Right lung (tissue), 5 donors: ENCODE data around the gene SLC1A3. TPM values are rescaled to one million over a fixed set of nuclear protein-coding genes. Genes with fewer than 3 reads are reported as not detected.
A peak's percentile ranks its signal among the peaks of the same experiment; 100 is the strongest.

Experiments
- DNase-seq, 2 donors: peaks; one replicate each; pipeline ENCODE4 v3.0.0-alpha.2; 2013
- polyA plus RNA-seq, 5 donors: library from polyadenylated mRNA; unstranded; fragments of 120-200 nt; gene quantifications; one replicate each; pipeline versions ENCODE4 v1.2.1 to v1.2.3, GENCODE V29; 2013; ENCODE audit warnings: inconsistent platforms in 1 of 5, low replicate concordance in 1 of 5; ENCODE audit not compliant: insufficient read length in 5 of 5, insufficient read depth in 1 of 5

SLC1A3 gene
- polyA plus RNA-seq, 5 donors: 15.5 to 23.2 (median 19.1) TPM

DNA sequence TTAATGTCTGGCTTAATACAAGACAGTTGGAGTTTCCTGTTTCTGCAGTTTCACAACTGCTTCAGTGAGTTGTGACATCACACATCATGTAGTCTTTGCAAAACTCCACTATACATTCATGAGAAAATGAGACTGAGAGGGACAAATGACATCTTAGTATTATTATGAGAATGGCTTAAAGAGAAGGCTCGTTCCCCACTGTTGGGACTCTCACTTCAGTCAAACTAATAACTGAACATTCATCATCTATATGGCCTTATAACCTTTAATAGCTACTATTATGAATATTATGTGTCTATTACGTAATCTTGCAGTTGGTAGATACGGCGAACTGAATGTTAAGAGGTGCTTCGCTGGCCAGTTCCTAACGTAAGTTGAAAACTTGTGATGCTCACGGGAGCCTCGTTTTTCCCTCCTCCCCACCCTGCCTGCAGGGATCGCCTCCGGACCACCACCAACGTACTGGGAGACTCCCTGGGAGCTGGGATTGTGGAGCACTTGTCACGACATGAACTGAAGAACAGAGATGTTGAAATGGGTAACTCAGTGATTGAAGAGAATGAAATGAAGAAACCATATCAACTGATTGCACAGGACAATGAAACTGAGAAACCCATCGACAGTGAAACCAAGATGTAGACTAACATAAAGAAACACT lies 79.4 kb downstream of the SLC1A3 start:
- peak; percentile 56 to 67 for DNase-seq

DNA sequence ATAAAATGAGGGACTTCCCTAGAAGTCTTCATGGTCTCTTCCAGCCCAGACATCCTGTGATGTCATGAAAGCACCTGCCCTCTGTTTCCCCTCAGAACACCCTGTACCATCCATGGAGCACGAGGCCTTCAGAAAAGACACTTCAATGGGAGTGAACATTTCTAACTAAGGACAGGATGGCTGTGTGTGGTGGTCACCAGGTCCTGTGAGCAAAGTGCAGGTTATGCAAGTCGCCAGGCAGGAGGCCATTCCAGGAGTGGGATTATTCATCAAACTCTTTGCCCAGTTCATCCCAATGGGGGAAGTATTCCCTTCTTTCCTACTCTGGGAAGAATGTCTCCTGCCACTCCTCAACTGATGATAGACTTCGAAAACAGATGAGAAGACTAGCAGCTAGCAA lies 80.5 kb downstream of the SLC1A3 start:
- no peak for DNase-seq

DNA sequence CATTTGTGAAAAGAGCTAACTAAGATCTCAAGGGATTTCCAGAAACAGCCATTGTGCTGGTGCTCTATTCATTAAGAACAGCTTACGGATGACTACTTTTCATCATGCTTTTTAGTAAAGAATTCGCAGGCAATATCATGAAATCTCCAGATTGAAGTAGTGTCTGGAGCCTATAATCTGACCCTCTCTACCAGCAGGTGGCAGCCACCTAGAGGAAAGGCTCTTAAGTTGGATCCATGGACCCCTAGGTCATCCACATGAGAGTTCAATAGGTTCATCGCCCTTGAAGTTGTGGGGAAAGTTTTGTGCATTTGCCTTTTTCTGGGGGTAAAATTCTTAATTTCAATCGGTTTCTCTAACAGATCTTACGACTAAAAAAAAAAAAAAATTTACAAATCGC lies 82.3 kb downstream of the SLC1A3 start:
- no peak for DNase-seq

DNA sequence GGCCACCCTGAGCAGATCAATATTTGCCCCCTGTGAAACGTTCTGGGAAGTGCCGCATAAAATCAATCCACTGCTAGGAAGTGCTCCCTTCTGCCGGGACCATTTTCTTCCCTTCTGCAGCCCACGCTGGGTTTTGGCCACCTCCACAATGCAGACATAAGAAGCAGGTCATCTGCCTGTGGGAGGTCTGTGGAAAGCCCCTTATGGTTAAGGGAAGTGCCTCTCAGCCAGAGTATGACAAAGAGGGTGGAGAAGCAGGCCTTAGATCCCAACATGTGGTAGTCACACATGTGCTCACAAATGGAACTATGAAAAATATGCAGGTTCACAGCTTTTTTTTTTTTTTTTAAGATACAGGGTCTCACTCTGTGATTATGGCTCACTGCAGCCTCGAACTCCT lies 82.8 kb downstream of the SLC1A3 start:
- no peak for DNase-seq

DNA sequence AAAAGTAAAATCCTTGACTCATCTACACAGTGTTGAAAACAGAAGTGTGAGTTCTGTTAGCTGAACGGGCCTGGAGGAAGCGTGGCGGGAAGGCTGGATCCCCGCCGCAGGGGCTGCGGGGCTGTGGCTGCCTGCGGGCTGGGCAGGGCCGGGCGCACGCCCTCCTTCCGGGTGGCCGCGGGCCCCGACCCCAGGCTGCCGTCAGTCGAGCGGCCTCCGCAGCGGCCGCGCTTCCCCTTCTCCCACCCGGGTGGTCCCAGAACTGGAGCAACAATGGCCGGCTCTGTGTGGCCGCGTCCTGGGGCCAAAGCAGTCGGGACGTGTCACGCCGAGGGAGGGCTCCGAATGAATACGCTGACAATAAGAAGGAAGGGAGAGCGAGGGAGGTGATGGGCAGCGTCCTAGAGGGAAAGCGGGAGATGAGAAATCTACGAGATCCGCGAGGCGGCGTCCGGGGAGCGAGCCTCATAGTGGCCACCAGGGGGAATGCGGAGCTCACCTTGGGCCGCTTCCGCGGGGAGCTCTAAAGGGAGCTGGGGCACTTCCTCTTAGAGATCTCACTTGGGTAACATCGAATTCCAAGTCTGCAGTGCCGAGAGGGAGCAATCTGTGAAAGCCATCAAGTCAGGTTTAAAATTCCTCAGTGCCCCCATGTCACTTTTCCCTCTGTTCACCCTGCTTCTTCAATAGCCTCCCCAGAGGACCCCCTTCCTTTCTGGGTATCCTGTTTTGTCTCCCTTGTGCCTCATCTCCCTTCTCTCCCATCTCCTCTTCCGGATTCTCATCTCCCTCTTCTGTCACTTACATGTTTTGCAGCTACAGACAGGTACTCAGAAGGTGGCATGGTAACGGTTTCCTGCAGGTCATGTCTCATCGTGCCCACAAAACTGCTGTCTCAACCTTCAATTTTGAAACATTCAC lies 83.9 kb downstream of the SLC1A3 start:
- peak; percentile 64 to 71 for DNase-seq

DNA sequence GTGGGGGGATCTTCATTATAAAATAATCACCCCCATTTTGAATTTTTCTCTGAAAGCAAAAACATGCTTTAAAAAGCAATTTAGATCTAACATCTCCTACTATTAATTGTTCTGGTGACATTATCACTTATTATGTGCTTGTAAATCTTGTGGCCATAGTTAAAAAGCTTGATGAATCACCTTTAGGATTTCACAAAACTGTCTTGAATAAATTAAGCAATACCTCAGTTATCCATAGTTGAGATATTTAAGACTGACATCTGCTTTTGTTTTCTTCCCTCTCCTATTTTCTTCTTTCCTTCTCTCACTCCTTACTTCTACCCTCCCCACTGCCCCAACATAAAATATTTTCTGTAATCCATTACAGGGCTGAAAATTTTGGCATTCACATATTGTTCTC lies 84.8 kb downstream of the SLC1A3 start:
- no peak for DNase-seq

DNA sequence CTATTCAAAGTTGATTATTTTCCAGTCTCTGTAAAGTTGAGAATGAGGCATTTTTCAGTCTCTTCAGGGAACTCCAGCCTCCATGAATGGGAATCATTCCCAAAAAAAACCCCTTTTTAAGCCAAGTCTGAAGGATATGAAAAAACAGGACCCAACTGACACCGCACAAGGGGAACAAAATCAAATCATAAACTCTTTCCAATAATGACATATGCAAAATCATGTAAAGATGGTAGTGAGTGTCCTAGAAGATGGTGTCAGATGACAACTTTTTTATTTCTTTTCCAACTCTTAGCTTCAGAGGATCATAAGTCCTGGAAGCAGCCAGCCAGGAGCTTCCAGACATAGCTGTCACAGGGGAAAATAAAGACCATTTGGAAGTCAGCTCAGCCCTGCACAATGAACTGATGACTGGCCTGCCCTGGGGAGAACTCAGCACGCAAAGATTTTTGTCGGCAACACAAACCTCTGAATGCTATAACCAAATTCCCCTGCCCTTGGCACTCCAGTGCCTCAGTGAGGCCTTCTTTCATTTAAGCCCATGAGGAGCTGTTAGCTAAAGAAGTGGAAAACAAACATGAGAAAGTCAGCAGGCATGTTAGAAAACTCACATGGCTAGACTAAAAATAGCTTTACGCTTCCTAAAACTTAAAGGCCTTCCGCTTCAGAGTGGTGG lies 85.4 kb downstream of the SLC1A3 start:
- DNase-seq: peak in 1 of 2 donors; percentile 17

DNA sequence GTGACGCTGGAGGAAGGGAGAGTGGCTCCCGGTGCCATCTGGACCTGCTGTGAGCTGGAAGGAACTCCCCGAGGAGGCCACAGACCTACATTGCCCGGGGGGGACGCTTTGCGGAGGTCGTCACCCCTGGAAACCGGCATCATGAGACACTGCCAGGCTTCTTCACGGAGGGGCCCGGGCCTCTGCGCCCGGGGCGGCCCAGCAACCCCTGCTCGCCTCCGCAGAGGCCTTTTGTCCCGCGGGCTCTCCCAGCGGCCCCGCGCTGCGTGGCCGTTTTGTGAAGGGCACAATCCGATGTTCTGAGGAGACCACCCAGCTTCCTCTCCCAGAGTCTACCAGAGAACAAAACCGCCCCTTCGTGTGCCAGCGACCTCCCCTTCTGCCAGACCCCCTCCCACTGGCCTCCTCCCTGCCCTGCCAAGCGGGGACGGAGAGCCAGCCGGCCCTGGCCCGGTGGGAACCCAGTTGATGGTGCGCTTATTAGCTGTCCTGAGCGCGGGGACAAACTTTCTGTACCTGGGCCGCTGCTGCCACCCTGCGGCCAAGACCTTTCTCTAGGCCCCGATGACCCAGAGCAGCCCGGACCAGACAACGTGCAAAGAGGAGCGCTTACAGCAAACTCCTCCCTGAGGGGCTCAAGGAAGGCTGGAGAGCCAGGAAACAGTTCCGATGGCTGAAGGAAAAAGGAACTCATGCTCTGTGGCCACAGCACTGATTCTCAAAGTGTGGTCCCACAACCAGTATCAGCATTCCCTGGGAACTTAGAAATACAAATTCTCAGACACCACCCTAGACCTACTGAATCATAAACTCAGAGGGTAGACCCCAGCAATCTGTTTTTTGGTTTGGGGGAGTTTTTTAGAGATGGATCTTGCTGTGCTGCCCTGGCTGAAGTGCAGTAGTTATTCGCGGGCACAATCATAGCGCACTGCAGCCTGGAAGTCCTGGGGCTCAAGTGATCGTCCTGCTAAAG lies 86.7 kb downstream of the SLC1A3 start:
- peak; percentile 73 to 80 for DNase-seq

DNA sequence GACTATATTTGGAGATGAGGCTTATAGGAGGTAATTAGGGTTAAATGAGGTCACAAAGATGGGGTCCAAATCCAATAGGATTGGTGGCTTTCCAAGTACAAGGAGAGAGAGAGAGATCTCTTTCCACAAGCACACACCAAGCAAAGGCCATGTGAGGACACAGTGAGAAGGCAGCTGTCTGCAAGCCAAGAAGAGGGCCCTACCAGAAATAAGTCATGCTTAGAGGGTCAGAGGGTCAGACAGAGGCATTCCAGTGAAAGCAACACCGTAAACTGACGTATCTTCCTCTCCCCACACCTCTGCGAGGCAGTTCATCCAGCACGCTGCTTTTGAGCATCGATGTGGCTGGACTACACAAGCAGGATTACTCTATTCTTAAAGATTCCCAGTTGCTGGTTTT lies 87.9 kb downstream of the SLC1A3 start:
- no peak for DNase-seq

DNA sequence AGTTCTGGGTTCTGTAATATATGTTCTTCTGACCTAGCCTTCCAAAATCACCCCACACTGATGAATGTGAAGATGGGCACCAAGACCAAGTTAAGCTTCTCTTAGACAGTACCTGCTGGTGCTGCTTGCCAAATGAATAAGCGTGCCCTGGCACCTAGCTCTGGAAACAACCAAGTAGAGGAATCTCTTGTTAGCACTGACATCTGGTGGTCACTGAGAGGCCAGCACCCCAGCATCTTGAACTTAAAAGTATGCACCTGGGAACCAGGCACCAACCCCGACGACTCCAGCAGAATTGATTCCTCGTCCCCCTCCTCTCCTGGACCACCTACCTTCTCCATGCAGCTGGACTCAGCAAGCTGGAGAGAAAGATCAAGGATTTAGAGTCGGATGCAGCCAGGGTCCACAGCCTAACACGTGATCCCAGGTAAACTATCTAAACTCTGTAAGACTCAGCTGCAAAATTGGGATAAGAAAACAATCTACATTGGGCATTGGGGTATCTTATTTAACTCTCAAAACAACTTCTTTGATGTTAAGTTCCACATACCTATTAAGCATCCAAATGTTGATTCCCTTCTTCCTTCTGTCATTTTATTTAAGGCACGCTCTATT lies 89.8 kb downstream of the SLC1A3 start:
- no peak for DNase-seq

DNA sequence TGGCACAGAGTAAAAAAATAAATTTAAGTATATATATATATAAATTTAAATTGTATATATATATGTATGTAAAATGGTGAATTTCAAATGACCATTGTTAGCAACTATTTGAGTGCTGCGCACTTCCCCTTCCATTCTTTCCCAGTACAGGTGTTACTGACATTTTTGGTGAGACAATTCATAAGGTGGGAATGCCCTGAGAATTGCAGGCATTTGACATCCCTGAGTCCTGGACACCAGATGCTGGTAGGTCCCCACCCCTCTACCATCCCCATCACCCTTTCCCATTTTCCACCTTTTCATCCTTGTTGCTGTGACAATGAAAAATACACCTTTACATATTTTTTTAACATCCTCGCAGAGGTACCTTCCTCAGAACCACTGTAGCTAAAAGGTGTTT lies 91.6 kb downstream of the SLC1A3 start:
- no peak for DNase-seq

DNA sequence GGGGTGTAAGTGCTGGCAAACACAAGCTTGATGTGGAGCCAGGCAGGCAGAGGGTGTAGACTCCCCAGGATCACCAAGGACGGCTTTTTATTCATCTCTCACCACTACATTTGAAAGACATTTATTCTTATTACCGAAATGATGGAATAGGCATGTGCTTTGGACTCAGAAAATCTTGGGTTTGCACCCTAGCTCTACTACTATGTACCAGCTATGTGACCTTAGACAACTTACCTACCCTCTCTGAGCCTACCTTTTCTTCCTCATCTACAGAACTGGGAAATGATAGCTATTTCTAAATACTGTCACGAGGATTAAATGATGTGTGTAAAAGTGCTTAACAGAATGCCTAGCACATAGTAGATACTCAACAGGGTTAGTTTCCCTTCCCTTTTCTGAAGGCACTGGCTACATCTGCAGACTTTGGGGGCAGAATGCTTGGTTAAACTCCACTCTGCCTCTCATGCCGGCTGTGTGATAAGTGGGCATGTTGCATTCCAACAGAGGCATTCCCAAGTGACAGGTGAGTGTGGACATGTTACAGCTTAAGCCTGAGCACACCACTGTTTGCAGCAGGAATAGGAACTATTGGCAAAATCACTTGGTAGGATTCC lies 94.8 kb downstream of the SLC1A3 start:
- DNase-seq: no peak

DNA sequence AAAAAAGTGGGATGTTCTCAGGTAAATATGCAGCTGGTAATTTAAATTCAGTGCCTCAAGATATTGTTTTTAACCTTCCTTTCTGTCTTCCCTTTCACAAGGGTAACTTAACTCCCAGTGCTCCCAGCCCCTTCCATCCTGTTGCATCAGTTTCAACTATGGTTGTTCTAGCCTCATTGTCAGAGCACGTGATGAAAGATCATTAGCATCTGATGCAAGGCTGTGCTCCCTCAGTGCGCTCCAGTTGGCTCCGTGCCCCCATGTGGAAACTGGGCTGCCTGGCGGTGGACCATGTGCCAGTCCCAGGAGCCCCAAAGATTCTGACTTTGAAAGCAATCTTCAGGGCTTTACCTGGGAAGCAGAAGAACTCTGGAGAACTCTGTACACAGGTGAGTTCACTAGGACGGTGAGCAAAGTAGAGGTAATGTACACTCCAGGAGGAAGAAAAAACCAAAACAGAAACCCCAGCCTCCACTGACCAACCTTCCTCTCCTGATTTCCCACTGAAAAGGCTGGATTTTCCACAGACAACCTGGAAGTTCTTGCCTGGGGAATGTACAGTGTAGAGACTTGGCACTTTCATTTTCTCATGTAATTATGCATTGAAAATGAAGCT lies 96.9 kb downstream of the SLC1A3 start:
- DNase-seq: no peak

DNA sequence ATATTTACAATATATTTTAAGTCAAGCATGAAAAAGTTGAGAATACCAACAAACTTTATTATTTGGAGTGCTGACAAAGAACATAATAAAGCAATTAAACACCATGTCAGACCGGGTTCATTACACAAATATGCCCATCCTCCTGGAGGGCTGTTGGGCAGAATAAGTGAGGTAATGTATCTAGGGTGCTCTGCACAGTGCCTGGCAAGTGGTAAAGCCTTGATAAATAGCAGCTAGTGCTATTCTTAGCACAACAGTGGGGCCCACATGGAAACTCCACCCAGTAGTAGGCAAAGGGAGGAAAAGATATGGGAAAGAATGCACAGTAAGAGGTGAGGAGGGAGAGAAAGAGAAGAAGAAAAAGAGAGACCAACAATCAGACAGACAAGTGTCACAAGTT lies 97.7 kb downstream of the SLC1A3 start:
- DNase-seq: no peak

DNA sequence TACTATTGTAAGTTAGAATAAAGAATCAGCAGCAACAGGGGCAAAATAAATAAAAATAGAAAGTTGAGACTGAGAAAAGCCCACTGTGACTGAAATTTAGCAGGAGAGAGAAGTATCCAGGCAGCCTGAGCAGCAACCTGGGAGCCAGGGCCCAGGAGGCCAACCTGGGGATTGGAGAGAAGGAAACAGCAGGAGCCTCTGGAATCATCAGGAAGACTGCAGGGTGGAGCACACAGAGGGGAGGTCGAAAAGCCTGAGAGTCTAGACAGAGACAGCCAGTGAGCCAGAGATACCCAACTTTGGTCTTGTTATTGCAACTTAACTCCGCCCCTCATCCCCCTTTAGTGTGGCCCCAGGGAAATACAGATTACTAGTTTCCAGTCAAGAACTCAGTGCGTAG lies 98.6 kb downstream of the SLC1A3 start:
- no peak for DNase-seq

DNA sequence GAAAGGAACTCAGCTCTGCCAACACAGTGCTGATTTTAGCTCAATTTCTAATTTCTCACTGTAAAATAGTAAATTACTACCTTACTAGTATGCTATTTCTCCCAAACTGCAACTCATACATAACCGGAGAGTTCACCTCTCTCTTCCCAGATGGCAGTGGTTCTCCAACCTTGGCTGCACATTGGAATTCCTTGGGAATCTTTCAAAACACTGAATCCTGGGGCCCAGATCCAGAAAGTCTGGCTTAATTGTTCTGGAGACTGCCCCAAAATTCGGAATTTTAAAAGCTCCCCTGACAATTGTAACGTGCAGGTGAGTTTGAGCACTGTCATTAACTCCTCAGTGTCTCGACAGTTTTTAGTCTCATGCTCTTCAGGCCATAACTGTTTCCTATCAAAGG lies 100.3 kb downstream of the SLC1A3 start:
- no peak for DNase-seq

DNA sequence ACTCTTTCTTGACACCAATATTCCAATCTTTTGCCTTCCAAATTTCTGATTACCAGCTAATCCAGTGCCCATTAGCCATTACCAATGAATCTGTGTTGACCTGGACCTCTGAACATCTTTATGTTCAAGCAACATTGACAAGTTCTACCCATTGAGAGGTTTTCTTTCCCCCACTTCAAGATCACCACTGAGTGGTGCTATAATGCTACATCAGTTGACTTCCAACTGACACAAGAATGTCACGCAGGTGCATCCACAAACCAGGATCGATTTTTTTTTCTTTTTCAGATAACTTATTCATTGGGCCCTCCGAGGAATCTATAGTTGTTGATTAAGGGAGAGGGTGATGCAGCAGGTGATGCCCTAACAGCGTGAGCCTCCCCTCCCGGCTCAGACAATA lies 102.6 kb downstream of the SLC1A3 start:
- no peak for DNase-seq

DNA sequence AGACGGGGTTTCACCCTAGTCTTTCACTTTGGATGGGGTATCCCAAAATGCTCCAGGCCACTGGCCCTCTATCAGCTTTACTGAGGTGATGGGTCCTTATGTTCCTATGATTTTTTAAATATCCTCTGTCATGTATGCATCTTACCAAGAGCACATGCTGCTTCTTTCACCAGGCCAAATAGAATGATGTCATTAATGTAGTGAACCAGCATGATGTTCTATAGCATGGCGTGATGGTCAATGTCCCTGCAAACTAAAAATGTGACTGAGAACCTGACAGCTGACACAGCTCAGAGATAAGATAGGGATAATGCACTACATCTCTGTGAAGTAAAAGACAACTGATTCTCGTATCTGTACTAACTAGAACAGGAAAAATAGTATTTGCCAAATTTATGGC lies 103.6 kb downstream of the SLC1A3 start:
- DNase-seq: no peak

DNA sequence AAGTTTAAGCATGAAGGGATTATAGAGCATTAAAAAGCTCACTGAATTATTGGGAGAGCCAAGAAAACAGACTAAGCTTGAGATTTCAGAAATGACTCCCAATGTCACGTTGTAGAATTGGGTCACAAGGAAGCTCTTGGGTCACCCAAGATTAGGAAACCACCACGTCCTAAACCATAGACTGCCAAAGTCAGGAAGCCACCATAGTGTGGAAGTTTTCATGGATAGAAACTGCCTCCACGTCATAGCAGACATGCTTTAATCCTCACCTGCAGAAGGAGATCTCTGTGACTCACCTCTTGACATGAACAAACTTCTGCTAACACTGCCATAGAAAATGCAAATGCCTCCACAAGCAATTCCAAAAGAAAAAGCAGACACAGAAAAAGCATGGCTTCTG lies 106.3 kb downstream of the SLC1A3 start:
- no peak for DNase-seq

DNA sequence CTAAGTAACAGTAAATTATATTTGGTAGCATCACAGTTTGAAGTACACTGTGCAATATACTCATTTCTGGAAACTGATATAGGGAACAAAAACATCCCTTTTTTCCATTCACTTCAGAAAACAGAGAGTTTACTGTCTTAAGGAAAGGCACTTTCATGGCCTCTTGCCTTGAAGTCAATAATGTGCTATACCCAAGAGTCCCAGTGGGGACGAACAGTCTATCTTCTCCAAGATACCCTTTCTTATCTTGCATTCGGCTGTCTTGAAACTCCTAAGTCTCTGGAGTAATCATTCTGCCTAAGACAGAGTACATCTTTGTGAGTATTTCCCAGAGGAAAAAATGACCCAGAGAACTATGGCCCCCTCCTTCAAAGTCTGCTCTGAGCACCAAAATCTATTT lies 107.1 kb downstream of the SLC1A3 start:
- no peak for DNase-seq
